WTC11 (cell line): ENCODE data around the gene RBM47. TPM values are rescaled to one million over a fixed set of nuclear protein-coding genes. Genes with fewer than 3 reads are reported as not detected.

Experiments used
- ATAC-seq: fragments of 200-7000 bp; cut with Tn5 transposase; 2 replicates; pipeline ENCODE4 v1.10.0; 2021; ENCODE audit warnings: mild to moderate bottlenecking, moderate library complexity
- CTCF ChIA-PET: fragments of 300-600 bp; sonication (Branson Sonifier 250); formaldehyde crosslinking; loops from one replicate; lab custom pipeline; 2021; ENCODE audit warnings: antibody characterized with exemption; lab: Charles Lee
- POLR2A ChIA-PET: fragments of 350-600 bp; sonication (Branson Sonifier 250); formaldehyde crosslinking; loops from one replicate; lab custom pipeline; 2021; ENCODE audit warnings: antibody characterized with exemption; lab: Charles Lee
- DNase-seq: peaks from one replicate; pipeline ENCODE4 v3.0.0; 2021; ENCODE audit warnings: low spot score
- H3K27ac Mint-ChIP-seq: 2 replicates; pipeline ENCODE4 v1.8.0; 2021; ENCODE audit warnings: mixed read lengths
- H3K27me3 Mint-ChIP-seq: 2 replicates; pipeline ENCODE4 v1.8.0; 2021; ENCODE audit warnings: low read depth, mild to moderate bottlenecking, moderate library complexity, mixed read lengths
- H3K36me3 Mint-ChIP-seq: 2 replicates; pipeline ENCODE4 v1.8.0; 2021; ENCODE audit warnings: mixed read lengths
- H3K4me1 Mint-ChIP-seq: 2 replicates; pipeline ENCODE4 v1.8.0; 2022; ENCODE audit warnings: mixed read lengths
- H3K4me3 Mint-ChIP-seq: 2 replicates; pipeline ENCODE4 v1.8.0; 2021; ENCODE audit warnings: mild to moderate bottlenecking, moderate library complexity, mixed read lengths
- H3K9me3 Mint-ChIP-seq: 2 replicates; pipeline ENCODE4 v1.8.0; 2021; ENCODE audit warnings: mixed read lengths
- CBFB ChIP-seq: sonication (generic); formaldehyde crosslinking; IDR thresholded peaks from 2 replicates; pipeline ENCODE4 v1.8.1; 2022; ENCODE audit warnings: mild to moderate bottlenecking, low read depth, missing genetic modification reagents
- EMX1 ChIP-seq: fragments of 250-450 bp; sonication (Bioruptor Pico); IDR thresholded peaks from 2 replicates; pipeline ENCODE4 v1.8.0; 2021; ENCODE audit warnings: mild to moderate bottlenecking
- ERG ChIP-seq: fragments of 250-450 bp; sonication (Bioruptor Pico); IDR thresholded peaks from 2 replicates; pipeline ENCODE4 v1.8.0; 2021; ENCODE audit warnings: mild to moderate bottlenecking
- ESRRA ChIP-seq: sonication (generic); formaldehyde crosslinking; IDR thresholded peaks from 2 replicates; pipeline ENCODE4 v1.8.1; 2022; ENCODE audit warnings: mild to moderate bottlenecking, missing genetic modification reagents, borderline replicate concordance
- GABPB1 ChIP-seq: sonication (generic); formaldehyde crosslinking; IDR thresholded peaks from 2 replicates; pipeline ENCODE4 v1.8.1; 2023; ENCODE audit warnings: mild to moderate bottlenecking, missing genetic modification reagents
- GTF2I ChIP-seq: fragments of 250-450 bp; sonication (Bioruptor Pico); conservative IDR thresholded peaks from 2 replicates; pipeline ENCODE4 v1.4.0; 2021; ENCODE audit warnings: mild to moderate bottlenecking
- HMGA2 ChIP-seq: fragments of 250-450 bp; sonication (Bioruptor Pico); IDR thresholded peaks from 2 replicates; pipeline ENCODE4 v1.4.0; 2021; ENCODE audit warnings: mild to moderate bottlenecking, moderate library complexity
- JAZF1 ChIP-seq: fragments of 250-450 bp; sonication (Bioruptor Pico); IDR thresholded peaks from 2 replicates; pipeline ENCODE4 v1.9.0; 2021; ENCODE audit warnings: moderate library complexity, mild to moderate bottlenecking, inconsistent platforms
- MAX ChIP-seq: sonication (generic); formaldehyde crosslinking; IDR thresholded peaks from 2 replicates; pipeline ENCODE4 v1.8.0; 2022; ENCODE audit warnings: mild to moderate bottlenecking, missing genetic modification reagents
- MLX ChIP-seq: sonication (generic); formaldehyde crosslinking; IDR thresholded peaks from 2 replicates; pipeline ENCODE4 v1.8.1; 2023; ENCODE audit warnings: mild to moderate bottlenecking, missing genetic modification reagents, moderate library complexity
- PRDM15 ChIP-seq: sonication (generic); formaldehyde crosslinking; IDR thresholded peaks from 2 replicates; pipeline ENCODE4 v1.8.0; 2022; ENCODE audit warnings: missing genetic modification reagents
- RORB ChIP-seq: fragments of 250-450 bp; sonication (Bioruptor Pico); IDR thresholded peaks from 2 replicates; pipeline ENCODE4 v1.9.0; 2021; ENCODE audit warnings: mild to moderate bottlenecking
- TP53 ChIP-seq: sonication (generic); formaldehyde crosslinking; IDR thresholded peaks from 2 replicates; pipeline ENCODE4 v1.8.1; 2023; ENCODE audit warnings: mild to moderate bottlenecking, missing genetic modification reagents
- ZBTB21 ChIP-seq: sonication (generic); formaldehyde crosslinking; IDR thresholded peaks from 2 replicates; pipeline ENCODE4 v1.8.1; 2023; ENCODE audit warnings: mild to moderate bottlenecking, missing genetic modification reagents, borderline replicate concordance
- ZNF121 ChIP-seq: sonication (generic); formaldehyde crosslinking; IDR thresholded peaks from 2 replicates; pipeline ENCODE4 v1.8.0; 2023; ENCODE audit warnings: missing genetic modification reagents
- ZNF317 ChIP-seq: sonication (generic); formaldehyde crosslinking; IDR thresholded peaks from 2 replicates; pipeline ENCODE4 v1.8.1; 2023; ENCODE audit warnings: low read depth, mild to moderate bottlenecking, moderate library complexity, missing genetic modification reagents, borderline replicate concordance
- ZNF423 ChIP-seq: fragments of 250-450 bp; sonication (Bioruptor Pico); IDR thresholded peaks from 2 replicates; pipeline ENCODE4 v2.1.2; 2022; ENCODE audit warnings: mild to moderate bottlenecking, moderate library complexity
- ZNF671 ChIP-seq: fragments of 250-450 bp; sonication (Bioruptor Pico); IDR thresholded peaks from 2 replicates; pipeline ENCODE4 v1.8.0; 2021; ENCODE audit warnings: mild to moderate bottlenecking
- total RNA-seq: library from RNA; stranded (reverse); gene quantifications from 3 replicates; pipeline ENCODE4 v1.2.3, GENCODE V29; 2021
- TF ChIP-seq, protein P1 (sequence below): fragments of 250-450 bp; sonication (Bioruptor Pico); IDR thresholded peaks from 2 replicates; pipeline ENCODE4 v1.9.0; 2021; ENCODE audit warnings: mild to moderate bottlenecking
- TF ChIP-seq, protein P2 (sequence below): sonication (generic); formaldehyde crosslinking; IDR thresholded peaks from 2 replicates; pipeline ENCODE4 v1.8.0; 2022; ENCODE audit warnings: mild to moderate bottlenecking, missing genetic modification reagents
- TF ChIP-seq, protein P3 (sequence below): sonication (generic); formaldehyde crosslinking; IDR thresholded peaks from 2 replicates; pipeline ENCODE4 v1.8.0; 2023; ENCODE audit warnings: missing genetic modification reagents
- TF ChIP-seq, protein P4 (sequence below): fragments of 250-450 bp; sonication (Bioruptor Pico); IDR thresholded peaks from 2 replicates; pipeline ENCODE4 v1.9.0; 2021; ENCODE audit warnings: moderate library complexity, mild to moderate bottlenecking, inconsistent platforms, borderline replicate concordance

RBM47 gene
- total RNA-seq, 1 experiment from 2014 or later = 97.9 TPM

DNA sequence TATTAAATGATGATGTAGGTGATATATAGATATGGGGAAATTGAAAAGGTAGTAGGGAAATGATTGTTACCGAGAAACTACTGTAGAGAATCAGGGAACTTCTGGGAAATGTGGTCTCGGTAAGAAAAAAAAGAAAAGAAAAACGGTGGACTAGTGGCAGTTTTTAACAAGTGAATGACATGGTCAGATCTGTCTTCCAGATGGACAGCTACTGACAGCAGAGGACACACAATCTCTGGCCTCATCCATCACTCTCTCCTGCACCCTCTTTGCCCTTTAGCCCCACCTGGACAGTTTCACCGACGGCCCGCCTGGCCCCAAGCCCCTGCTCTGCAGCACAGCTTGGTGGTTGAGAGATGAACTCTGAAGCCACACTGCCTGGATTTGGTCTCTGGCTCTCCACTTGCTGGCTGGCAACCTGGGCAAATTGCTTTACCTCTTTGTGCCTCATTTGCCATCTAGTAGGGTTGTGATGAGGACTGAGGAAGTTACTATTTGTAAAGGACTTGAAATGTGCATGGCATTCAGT, 23.4 kb downstream of the RBM47 start (continued):
- TF ChIP-seq PRDM15 (CRISPR knock-in tag) (no peak), ZNF121 (CRISPR knock-in tag) (no peak)

- Mint-ChIP-seq H3K4me1 (peaks cover 27% of the 10 kb centered on the region), H3K4me3 (no peak overlapping the region), H3K27ac (peak overlapping the region; percentile 89), H3K36me3 (peaks cover 35% of the 10 kb centered on the region), H3K27me3 (no peaks in the 10 kb centered on the region), H3K9me3 (no peaks in the 10 kb centered on the region)
- POLR2A ChIA-PET = no interaction called here
- no peak for ATAC-seq
- DNase-seq = no peak
- CTCF ChIA-PET = interaction anchor here (0.6 kb wide), 1 partner anchor 86 kb away, joined by 4 read pairs; no protein-coding TSS in a partner anchor
- no peak for TF ChIP-seq JAZF1 (CRISPR knock-in tag)
- no peak for TF ChIP-seq TP53 (CRISPR knock-in tag)
- TF ChIP-seq, protein P1, sequence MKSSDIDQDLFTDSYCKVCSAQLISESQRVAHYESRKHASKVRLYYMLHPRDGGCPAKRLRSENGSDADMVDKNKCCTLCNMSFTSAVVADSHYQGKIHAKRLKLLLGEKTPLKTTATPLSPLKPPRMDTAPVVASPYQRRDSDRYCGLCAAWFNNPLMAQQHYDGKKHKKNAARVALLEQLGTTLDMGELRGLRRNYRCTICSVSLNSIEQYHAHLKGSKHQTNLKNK (CRISPR knock-in tag) = no peak
- TF ChIP-seq GTF2I (CRISPR knock-in tag) = no peak
- no peak for TF ChIP-seq EMX1 (CRISPR knock-in tag)
- TF ChIP-seq MLX = no peak
- no peak for TF ChIP-seq MAX (CRISPR knock-in tag)
- TF ChIP-seq GABPB1 (CRISPR knock-in tag) = no peak
- no peak for TF ChIP-seq ZNF423 (CRISPR knock-in tag)
Observed at GRCh38 chr4:40603281-40603680, 26.4 kb downstream of the RBM47 start.

DNA sequence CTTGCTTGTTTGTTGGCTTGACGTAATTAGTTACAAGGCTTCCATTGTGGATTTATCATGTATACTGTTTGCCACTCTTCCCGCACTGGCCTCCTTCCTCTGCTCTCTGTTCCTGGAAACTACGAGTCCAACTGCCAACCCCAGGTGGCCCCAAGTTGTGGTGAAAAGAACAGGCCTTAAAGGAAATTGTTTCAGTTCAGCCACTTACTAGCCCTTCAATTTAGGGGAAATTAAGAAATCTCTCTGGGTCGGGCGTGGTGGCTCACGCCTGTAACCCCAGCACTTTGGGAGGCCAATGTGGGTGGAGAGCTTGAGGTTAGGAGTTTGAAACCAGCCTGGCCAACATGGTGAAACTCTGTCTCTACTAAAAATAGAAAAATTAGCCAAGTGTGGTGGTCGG, 28.0 kb downstream of the RBM47 start:
- no peak for ATAC-seq
- Mint-ChIP-seq H3K9me3 (no peaks in the 10 kb centered on the region), H3K36me3 (peaks cover 29% of the 10 kb centered on the region), H3K4me3 (no peak overlapping the region), H3K27me3 (no peaks in the 10 kb centered on the region), H3K27ac (peak overlapping the region; percentile 71), H3K4me1 (peaks cover 21% of the 10 kb centered on the region)
- ChIA-PET POLR2A (no interaction called here), CTCF (no interaction called here)
- DNase-seq = no peak
- TF ChIP-seq, protein P2, sequence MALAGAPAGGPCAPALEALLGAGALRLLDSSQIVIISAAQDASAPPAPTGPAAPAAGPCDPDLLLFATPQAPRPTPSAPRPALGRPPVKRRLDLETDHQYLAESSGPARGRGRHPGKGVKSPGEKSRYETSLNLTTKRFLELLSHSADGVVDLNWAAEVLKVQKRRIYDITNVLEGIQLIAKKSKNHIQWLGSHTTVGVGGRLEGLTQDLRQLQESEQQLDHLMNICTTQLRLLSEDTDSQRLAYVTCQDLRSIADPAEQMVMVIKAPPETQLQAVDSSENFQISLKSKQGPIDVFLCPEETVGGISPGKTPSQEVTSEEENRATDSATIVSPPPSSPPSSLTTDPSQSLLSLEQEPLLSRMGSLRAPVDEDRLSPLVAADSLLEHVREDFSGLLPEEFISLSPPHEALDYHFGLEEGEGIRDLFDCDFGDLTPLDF (CRISPR knock-in tag) = no peak
- TF ChIP-seq ESRRA (CRISPR knock-in tag) (no peak), RORB (no peak), ZNF423 (CRISPR knock-in tag) (no peak), ZNF121 (CRISPR knock-in tag) (no peak), ZBTB21 (CRISPR knock-in tag) (no peak), ERG (CRISPR knock-in tag) (no peak), TP53 (CRISPR knock-in tag) (no peak), CBFB (no peak), ZNF671 (no peak), ZNF317 (CRISPR knock-in tag) (no peak), JAZF1 (CRISPR knock-in tag) (no peak), HMGA2 (CRISPR knock-in tag) (no peak)
- TF ChIP-seq, protein P3, sequence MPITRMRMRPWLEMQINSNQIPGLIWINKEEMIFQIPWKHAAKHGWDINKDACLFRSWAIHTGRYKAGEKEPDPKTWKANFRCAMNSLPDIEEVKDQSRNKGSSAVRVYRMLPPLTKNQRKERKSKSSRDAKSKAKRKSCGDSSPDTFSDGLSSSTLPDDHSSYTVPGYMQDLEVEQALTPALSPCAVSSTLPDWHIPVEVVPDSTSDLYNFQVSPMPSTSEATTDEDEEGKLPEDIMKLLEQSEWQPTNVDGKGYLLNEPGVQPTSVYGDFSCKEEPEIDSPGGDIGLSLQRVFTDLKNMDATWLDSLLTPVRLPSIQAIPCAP (CRISPR knock-in tag) = no peak
- TF ChIP-seq, protein P4, sequence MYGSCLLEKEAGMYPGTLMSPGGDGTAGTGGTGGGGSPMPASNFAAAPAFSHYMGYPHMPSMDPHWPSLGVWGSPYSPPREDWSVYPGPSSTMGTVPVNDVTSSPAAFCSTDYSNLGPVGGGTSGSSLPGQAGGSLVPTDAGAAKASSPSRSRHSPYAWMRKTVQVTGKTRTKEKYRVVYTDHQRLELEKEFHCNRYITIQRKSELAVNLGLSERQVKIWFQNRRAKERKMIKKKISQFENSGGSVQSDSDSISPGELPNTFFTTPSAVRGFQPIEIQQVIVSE (CRISPR knock-in tag) = no peak
